ENCODE measurements around the gene IGF1R.
"Not testable (repeated sequence)": the region's sequence is repeated elsewhere in the genome, so short reads cannot be mapped to it uniquely, and the experiment has no call there.

The IGF1R gene

DNA sequence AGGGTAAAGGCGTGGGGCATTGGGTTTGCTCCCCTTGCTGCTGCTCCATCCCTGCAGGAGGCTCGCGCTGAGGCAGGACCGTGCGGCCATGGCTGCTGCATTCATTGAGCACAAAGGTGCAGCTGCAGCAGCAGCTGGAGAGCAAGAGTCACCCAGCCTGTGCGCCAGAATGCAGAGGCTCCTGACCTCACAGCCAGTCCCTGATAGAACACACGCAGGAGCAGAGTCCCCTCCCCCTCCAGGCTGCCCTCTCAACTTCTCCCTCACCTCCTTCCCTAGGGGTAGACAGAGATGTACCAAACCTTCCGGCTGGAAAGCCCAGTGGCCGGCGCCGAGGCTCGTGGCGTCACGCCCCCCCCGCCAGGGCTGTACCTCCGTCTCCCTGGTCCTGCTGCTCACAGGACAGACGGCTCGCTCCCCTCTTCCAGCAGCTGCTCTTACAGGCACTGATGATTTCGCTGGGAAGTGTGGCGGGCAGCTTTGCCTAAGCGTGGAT, 312.3 kb downstream of the IGF1R start:
- DNase-seq (ENCODE audit: low spot score) = no peak

- DNase-seq (ENCODE audit: low spot score) = no peak
Measured at GRCh38 chr15:98963444-98963843, 315.1 kb downstream of the IGF1R start.

- no peak for DNase-seq (ENCODE audit: low spot score)
Measured at GRCh38 chr15:98964466-98965133, 316.3 kb downstream of the IGF1R start.

- not testable (repeated sequence) for DNase-seq (ENCODE audit: low spot score)
Measured at GRCh38 chr15:98965134-98965491, 316.8 kb downstream of the IGF1R start.

DNA sequence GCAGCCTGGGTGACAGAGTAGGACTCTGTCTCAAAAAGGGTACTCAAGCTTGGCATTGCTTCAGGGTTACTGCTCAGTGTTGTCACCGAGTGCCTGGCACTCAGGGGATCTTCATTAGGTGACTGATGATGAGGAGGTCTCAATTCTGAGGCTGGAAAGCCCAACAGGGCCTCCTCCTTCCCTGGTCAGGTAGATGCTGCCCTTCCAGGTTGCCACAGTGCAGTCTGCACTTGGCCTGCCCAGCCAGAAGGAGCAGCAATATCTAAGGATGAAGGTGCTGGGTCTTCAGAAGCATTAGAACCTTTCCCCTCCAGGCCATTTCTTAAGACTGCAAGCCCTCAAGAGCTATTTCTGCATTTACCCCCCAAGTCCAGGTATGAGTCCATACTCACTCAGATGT, 317.3 kb downstream of the IGF1R start:
- no peak for DNase-seq (ENCODE audit: low spot score)

DNA sequence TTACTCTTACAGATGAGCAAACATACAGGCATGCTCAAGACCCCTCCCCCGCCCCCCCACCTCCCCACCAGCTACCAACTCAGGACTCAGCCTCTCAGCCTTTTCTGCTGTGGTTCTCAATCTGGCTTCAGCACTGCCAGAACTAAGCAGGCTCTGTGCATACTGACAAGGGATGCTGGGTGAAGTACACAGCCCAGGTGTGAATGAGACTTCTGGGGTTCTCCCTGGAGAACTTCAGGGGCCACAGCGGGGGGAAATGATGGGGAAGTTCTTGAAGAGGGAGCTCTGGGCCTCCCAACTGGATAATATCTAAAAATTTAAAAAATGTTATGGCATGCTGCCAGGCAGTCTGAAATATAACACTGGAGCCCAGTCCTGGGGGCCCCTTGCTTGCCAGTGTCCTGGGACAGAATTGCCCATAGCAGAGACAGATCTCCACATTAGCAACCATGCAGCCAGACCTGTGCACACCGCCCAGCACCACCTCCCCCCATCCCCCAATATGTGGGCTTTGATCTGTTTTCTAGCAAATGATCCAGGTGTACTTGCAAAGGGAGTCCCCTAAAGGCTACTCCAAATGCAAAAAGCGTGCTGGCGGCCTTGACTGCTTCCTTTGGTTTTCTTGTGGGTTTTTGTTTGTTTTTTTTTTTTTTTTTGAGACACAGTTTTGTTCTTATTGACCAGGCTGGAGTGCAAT, 317.9 kb downstream of the IGF1R start:
- no peak for DNase-seq (ENCODE audit: low spot score)

DNA sequence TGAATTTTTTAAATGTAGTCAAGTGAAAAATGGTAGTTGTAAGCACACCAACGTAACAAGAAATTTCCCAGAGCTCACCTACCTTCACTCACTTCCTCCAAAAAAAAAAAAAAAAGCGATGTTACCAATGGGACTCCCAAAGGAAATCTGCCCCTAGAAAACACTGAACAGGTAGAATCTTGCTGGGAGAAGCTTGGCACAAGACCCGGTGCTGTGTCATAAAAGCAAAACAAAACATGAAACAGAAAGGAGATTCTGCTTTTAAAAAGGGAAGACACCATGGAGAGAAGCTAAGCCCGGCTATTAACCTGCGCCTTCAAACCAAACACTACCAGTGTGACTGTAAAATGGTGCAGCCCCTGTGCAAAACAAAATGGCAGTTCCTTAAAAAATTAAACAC, 318.8 kb downstream of the IGF1R start:
- no peak for DNase-seq (ENCODE audit: low spot score)

DNA sequence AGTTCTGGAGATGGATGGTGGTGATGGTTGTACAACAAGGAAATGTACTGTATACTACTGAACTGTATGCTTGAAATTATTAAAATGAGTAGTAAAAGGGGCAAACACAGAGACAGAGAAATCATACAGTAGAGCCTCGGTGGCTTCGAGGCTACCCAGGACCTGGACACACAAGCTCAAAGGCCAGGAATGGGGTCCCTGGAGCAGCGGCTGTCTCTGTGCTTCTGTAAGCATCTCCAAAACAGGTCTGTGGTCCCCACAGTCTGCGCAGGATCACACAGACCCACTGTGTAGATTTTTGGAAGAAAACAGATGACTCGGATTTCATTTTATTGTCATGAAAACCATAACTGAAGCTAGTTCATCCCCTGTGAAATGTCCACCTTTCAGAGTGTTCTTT, 319.6 kb downstream of the IGF1R start:
- DNase-seq (ENCODE audit: low spot score) = no peak

GRCh38 chr15:98968576-98968975, 320.2 kb downstream of the IGF1R start:
- DNase-seq (ENCODE audit: low spot score) = no peak

DNA sequence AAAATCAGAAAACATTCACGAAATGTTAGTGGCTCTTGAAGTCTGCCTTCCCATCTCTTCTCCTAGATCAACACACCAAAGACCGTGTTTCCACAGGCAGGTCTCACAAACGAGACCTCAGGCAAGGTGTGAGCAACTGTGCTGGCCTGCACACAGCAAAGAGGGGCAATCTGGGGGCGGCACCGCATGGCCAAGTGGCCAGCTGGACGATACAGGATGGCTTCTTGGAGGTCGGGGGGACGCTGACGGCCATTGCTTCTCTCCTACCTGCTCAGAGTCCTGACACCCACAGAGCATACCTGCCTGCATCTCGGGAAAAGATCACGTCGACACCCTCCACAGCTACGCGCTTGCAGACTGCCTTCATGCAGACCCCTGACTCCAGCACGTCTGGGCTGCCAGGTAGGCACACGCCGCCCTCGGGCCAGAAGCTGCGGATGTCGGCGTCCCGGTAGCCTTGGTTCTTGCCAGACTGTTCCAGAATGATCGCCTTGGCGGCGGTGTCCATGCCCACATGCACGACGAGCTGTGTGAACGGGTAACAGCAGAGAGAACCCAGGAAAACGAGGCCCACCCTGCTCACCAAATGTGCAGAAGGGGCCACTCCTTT, 320.9 kb downstream of the IGF1R start:
- DNase-seq (ENCODE audit: low spot score) = no peak

DNA sequence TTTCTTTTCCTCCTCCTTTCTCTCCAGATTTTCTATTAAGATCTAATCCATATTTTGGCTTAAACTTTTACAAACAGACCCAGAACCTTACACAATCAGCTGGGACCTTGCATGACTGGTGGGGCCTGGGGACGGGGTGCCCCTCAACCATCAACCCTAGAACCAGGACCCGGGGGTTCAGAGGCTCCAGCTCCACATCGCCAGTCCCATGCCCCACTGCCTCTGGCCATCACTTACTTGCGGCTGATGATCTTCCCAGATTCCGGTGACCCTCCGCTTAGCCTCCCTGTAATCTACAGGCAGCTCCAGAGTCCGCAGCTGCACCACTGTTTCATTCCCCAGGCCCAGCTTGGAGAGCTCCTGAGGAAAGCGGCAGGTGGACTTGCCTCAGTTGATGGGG, 322.5 kb downstream of the IGF1R start:
- DNase-seq (ENCODE audit: low spot score) = no peak

DNA sequence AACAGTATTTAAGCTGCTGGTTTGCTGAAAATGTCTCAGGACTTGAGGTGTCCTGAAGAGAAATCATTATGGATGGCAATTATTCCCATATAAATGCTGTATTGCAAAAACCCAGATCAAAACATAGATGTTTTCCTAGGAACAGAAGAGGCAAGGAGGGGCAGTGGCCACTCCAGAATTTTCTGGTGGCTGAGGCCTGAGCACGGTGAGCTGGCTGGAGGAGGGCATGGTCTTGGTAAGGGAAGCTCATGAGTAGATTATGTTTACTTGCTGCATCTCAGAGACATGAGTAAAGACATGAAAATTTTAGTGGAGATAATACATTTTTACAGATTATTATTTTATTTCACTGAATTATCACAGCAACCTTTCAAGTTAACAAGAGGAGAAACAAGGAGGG, 328.2 kb downstream of the IGF1R start:
- no peak for DNase-seq (ENCODE audit: low spot score)

DNA sequence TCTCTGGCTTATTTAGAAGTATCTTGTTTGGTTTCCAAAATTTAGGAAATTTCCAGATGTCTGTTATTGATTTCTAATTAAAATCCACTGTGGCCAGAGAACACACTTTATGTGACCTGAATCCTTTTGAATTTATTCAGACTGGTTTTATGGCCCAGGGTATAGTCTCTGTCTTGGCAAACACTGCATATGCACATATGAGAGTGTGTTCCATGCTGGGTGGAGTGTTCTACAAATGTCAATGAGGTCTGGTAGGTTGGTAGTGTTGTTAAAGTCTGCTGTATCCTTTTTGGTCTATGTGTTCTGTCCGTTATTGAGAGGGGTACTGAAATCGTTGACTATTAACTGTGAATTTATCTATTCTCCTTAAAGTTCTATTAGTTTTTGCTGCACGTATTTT, 329.1 kb downstream of the IGF1R start:
- DNase-seq (ENCODE audit: low spot score) = no peak

DNA sequence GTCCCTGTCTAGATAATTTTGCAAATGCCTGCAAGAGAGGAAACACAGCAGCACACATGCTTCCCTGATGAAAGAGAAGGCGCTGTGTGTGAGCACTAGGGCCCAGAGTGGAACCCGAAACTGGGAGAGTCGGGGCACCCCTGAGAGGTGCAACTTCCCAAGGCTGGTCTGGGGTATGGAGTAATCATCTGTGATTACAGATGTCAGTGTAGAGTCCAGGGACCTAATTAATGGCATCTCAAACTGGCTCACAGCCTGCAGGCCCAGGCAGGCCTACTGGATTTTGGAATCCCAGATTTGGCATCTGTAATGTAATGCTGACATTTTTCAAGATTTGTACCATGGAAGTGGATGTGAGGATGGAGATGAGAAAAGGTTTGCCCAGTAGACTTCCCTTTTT, 329.8 kb downstream of the IGF1R start:
- DNase-seq (ENCODE audit: low spot score) = no peak

GRCh38 chr15:98980899-98981228, 332.5 kb downstream of the IGF1R start:
- DNase-seq (ENCODE audit: low spot score) = no peak

- no peak for DNase-seq (ENCODE audit: low spot score)
Measured at GRCh38 chr15:98981851-98982722, 333.7 kb downstream of the IGF1R start.

- DNase-seq (ENCODE audit: low spot score) = no peak
Measured at GRCh38 chr15:98983334-98983733, 335.0 kb downstream of the IGF1R start.

DNA sequence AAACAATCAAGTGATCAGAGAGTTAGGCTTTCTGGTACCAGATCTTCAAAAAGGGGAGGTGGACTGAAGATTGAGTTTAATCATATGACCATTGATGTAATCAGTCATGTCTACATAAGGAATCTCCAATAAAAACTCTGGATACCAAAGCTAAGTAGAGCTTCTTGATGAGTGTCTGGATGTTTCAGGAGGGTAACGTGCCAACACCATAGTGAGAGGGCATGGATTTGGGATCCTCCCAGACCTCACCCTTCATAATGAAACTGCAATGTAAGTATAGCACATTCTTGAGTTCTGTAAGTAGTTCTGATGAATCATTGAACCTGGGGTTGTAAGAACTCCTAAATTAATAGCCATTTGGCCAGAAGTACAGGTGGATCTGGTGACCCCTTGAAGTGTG, 337.9 kb downstream of the IGF1R start:
- DNase-seq (ENCODE audit: low spot score) = no peak

- no peak for DNase-seq (ENCODE audit: low spot score)
Measured at GRCh38 chr15:98994892-98995291, 346.6 kb downstream of the IGF1R start.

- no peak for DNase-seq (ENCODE audit: low spot score)
Measured at GRCh38 chr15:98996169-98996568, 347.8 kb downstream of the IGF1R start.

GRCh38 chr15:98996624-98997023, 348.3 kb downstream of the IGF1R start:
- DNase-seq (ENCODE audit: low spot score) = no peak

DNA sequence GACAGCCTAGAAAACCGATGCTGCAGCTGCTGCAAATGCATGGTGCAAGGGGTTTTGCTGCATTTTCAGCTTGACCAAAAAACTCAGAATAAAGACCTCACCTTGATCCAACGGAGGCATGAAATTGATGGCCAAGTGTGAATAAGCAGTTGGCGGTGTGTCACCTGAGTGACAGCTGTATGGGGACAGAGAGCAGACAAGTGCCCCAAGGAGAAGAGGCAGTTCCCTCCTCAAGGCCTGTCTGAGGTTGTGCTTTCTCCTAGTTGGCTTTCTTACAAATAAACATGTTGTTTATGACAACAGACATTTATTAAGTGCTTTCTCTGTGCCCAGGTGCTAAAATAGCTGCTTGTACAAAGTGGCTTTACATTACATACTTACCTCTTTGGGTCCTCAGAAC, 349.0 kb downstream of the IGF1R start:
- DNase-seq (ENCODE audit: low spot score) = no peak

DNA sequence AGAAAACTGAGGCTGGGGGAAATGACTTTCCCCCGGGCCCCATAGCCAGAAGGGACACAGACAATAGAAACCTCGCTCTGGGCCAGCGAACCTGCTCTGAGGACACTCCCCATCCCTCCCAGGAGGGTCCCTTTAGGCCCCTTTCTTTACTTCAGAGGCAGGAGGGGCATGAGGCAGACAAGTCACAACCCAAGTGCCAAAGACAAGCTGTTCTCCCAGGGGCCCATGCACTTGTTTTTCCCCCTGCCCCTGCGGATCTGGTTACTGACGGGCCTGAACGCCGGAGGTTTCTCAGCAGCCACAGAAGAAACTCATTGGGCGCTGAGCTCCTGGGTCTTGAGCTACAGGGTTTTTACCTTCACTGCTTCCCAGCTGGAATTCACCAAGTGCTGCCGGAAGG, 349.4 kb downstream of the IGF1R start:
- DNase-seq (ENCODE audit: low spot score) = no peak

Data from ecto neural progenitor cell (in vitro differentiated cells).